Measurements from ENCODE around the gene SRPK2.

SRPK2 gene

GRCh38 chr7:105315357-105315756, 73.4 kb downstream of the SRPK2 start:
- Histone ChIP-seq H2AFZ (no peak overlapping the region), H3K36me3 (ENCODE audit: control insufficient read depth, insufficient read depth, low read length) (no peaks in the 10 kb centered on the region), H3K79me2 (peaks cover 37% of the 10 kb centered on the region), H3K4me3 (ENCODE audit: low read depth, low read length) (no peak overlapping the region), H3K4me2 (ENCODE audit: low read length) (no peak overlapping the region), H3K9ac (no peak overlapping the region), H3K27ac (no peak overlapping the region), H3K4me1 (no peaks in the 10 kb centered on the region), H3K9me3 (ENCODE audit: control insufficient read depth, low read length) (no peaks in the 10 kb centered on the region), H3K27me3 (ENCODE audit: control insufficient read depth, insufficient read depth, low read length) (no peaks in the 10 kb centered on the region)
- TF ChIP-seq CTCF (IDR thresholded peaks at IDR 0.05), result no peak

GRCh38 chr7:105309235-105310169, 79.2 kb downstream of the SRPK2 start:
- H3K79me2 ChIP-seq, result peaks cover 22% of the 10 kb centered on the region
- TF ChIP-seq CTCF (IDR thresholded peaks at IDR 0.05), result no peak
- no peaks in the 10 kb centered on the region for H3K36me3 ChIP-seq (ENCODE audit: control insufficient read depth, insufficient read depth, low read length)
- no peak overlapping the region for H3K27ac ChIP-seq
- no peaks in the 10 kb centered on the region for H3K9me3 ChIP-seq (ENCODE audit: control insufficient read depth, low read length)
- no peak overlapping the region for H2AFZ ChIP-seq
- no peak overlapping the region for H3K9ac ChIP-seq
- H3K4me2 ChIP-seq (ENCODE audit: low read length), result no peak overlapping the region
- no peaks in the 10 kb centered on the region for H3K27me3 ChIP-seq (ENCODE audit: control insufficient read depth, insufficient read depth, low read length)
- H3K4me1 ChIP-seq, result peaks cover 10% of the 10 kb centered on the region
- no peak overlapping the region for H3K4me3 ChIP-seq (ENCODE audit: low read depth, low read length)

- no peak for TF ChIP-seq CTCF (IDR thresholded peaks at IDR 0.05)
- no peaks in the 10 kb centered on the region for H3K27me3 ChIP-seq (ENCODE audit: control insufficient read depth, insufficient read depth, low read length)
- H3K79me2 ChIP-seq, result peaks cover 16% of the 10 kb centered on the region
- no peak overlapping the region for H3K27ac ChIP-seq
- no peaks in the 10 kb centered on the region for H3K9me3 ChIP-seq (ENCODE audit: control insufficient read depth, low read length)
- no peak overlapping the region for H2AFZ ChIP-seq
- no peaks in the 10 kb centered on the region for H3K36me3 ChIP-seq (ENCODE audit: control insufficient read depth, insufficient read depth, low read length)
- H3K4me2 ChIP-seq (ENCODE audit: low read length), result no peak overlapping the region
- no peak overlapping the region for H3K9ac ChIP-seq
- H3K4me1 ChIP-seq, result peaks cover 14% of the 10 kb centered on the region
- no peak overlapping the region for H3K4me3 ChIP-seq (ENCODE audit: low read depth, low read length)
These were observed 81.5 kb downstream of the SRPK2 start for GRCh38 chr7:105307163-105307672.

GRCh38 chr7:105306298-105306748, 82.4 kb downstream of the SRPK2 start:
- Histone ChIP-seq H3K79me2 (peaks cover 12% of the 10 kb centered on the region), H3K9ac (no peak overlapping the region), H3K9me3 (ENCODE audit: control insufficient read depth, low read length) (no peaks in the 10 kb centered on the region), H2AFZ (no peak overlapping the region), H3K27ac (no peak overlapping the region), H3K27me3 (ENCODE audit: control insufficient read depth, insufficient read depth, low read length) (no peaks in the 10 kb centered on the region), H3K36me3 (ENCODE audit: control insufficient read depth, insufficient read depth, low read length) (no peaks in the 10 kb centered on the region), H3K4me3 (ENCODE audit: low read depth, low read length) (no peak overlapping the region), H3K4me2 (ENCODE audit: low read length) (no peak overlapping the region), H3K4me1 (peaks cover 14% of the 10 kb centered on the region)
- TF ChIP-seq CTCF (IDR thresholded peaks at IDR 0.05), result no peak
